NCI-H1930 (cell line): ENCODE results near the gene KIF5C.
"Not testable (repeated sequence)": the region's sequence is repeated elsewhere in the genome, so short reads cannot be mapped to it uniquely, and the experiment has no call there.

Source experiments
- DNase-seq, 2 experiments: peaks; one replicate each; lab custom pipeline; 2025; lab: John Stamatoyannopoulos, UW

KIF5C gene

DNA sequence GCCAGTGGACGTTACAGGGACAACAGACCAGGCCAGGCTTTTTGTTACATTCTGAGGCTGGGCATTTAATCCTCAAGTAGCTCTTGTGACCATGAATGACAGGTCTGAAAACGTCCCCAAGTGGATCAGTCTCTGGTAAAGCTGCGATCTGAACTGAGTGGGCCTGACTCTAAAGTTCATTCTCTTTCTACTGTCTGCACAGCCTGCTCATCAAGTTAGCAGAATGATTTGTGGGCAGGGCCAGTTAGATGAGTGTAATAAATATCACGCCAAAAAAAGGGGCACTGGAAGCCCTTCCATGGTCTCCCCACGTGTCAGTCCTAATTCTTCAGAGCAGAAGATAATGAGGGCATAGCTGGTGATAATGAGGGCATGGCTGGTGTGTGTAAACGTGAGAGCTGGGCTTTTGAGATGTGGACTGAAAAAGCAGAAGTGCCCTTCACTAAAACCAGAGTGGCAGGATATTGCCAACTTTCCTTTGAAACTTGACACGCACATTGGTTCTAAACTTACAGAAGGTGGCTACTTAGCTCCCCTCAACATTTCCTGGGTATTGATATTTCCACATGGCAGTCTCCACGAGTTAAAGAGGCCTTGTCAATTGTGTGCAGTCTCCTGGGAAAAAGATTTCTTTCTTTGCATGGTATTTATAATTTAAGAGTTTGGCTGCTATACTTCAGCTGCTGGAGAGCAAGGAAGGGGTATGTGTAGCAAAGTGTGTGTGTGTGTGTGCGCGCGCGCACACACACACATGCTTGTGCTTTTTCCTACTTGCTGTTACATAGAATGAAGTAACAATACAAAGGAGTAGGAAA is 90.8 kb downstream of the KIF5C start:
- no peak for DNase-seq

DNA sequence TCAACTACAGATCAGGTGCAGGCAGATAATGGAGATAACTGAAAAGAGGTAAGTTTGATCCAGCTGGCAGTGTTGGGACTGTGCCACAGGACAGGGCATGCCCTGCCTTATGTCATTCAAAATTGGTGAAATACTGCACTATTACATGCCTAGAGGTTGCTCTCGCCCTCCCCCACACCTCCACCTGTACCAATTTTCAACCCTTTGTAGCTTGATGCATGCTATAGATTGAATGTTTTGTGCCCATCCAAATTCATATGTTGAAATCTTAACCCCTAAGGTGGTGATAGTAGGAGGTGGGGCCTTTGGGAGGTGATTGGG is 91.4 kb downstream of the KIF5C start:
- DNase-seq = no peak

DNA sequence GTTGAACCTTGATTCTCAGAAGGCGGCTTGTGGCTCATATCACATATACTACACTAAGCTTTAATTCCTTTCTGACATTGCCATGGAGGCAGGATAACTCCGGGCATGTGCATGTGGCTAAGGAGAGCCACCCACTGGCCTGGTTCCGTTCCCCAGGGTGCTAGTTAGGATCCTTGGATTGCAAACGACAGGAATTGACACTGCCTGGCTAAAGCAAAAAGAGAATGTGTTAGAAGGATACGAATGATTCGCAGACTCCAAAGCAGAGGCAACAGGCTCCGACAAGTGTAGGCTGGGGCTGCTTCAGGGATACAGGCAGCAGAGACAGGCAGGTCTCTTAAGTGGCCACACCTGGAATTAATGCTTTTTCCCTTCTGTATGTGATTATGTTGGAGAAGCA is 92.0 kb downstream of the KIF5C start:
- DNase-seq = no peak

DNA sequence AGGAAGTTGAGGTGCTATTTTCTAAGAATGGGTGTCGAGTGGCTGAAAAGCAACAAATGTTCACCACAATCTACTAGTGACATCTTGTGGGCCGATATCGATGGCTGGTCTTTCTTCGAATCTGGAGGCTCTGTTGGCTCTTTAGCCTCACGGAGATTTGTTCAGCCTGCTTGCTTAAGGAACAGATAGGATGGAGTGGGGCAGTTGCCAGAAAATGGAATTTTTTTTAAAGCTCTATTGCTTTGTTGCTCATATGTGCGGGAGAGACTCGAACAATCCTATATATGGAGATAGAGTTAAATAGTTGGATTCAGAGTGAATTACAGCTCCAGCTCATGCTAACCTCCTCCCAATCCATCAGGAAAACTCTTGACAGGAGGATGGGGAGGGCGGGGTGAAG is 92.6 kb downstream of the KIF5C start:
- DNase-seq = no peak

DNA sequence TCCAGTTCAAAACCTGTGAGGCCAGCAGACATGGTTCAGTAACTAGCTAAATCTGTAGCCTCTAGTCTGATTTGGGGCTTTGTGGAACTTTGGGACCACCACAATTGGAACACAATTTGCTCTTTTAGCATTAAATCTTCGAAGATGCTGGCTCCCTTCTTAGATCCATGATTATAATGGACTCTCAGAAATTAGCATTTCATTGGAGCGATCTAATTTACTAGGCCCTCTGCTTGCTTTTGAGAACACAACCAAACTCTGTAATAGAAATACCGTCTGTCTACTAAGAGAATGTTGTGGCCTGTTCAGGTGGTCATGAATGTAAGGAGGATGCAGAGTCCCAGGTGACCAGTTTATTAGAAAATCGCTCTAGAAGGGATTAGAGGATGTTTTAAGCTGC is 93.3 kb downstream of the KIF5C start:
- no peak for DNase-seq

DNA sequence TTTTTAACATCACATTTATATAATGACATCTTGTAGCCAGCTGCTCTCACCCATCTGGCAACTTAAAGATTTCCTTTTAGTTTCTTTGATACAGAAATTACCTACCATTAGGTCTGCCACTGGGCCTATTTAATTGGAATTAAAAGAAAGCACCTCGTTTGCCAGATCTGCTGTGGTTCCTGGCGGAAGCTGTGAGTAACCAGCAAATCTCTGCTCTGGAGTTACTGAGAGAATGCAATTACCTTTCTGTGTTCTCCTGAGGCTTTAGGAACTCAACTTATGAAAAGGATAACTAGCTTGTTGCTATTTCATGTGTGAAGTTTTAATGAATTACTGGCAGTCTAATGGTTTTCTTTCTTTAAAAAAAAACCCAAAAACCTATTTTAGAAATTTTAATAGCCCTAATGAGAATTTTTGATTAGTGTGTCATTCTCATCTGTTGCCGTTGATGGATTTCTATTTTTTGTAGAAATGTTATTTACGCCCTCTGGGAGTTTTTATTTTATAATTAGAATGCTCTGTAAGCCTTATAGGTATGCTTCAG is 93.8 kb downstream of the KIF5C start:
- no peak for DNase-seq

DNA sequence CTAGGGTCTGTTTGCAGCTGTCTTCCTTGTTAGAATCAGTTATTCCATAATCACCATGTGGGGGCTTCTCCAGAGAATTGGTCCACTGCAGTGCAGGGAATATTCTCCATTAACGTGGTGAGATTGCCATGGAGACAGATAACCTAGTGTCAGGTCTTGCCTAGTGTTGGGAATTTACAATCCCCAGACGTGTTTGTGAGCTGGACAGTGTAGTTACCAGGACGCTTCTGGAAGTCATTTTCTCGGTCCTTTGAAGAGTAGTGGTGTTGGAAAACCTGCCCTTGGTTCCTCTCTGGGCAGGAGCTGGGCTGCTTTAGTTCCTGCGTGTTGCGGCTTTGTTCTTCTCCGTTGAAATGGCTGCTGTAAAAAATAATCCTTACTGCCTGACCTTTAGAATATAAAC is 94.6 kb downstream of the KIF5C start:
- no peak for DNase-seq

DNA sequence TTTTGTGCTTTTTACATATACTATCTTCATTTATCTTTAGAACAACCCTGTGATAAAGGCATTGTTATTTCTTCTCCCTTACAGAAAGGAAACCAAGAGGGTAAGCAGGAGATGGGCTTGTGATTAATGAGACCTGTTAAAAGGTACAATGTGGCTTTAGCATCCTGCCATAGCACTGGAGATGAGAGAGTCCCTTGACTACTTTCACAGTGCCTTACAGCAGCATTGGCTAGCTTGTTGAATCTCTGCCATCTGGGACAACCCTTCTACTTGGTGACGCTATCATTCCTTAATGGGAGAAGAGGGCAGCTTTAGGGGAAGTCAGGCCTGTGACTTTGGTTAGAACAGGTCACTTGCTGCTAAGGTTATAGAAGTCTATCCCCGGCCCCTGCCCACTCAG is 95.4 kb downstream of the KIF5C start:
- DNase-seq = no peak

DNA sequence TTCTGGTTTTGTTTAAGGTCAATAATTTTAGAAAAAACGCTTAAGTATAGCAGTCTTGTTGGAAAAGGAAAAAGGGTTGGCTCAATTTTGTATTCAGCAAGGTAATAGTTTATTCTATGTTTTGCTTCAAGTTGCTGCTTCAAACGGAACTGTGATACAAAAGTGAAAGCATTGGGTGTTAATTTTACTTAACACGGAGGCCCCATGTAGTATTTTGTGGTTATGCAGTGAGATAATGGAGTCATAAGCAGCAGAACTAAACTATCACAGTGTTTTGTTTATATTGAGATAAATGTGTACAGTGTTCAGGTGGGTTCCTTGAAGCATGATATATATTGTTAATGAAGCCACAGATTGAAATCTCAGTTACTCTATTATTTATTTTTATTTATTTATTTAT is 96.5 kb downstream of the KIF5C start:
- no peak for DNase-seq

DNA sequence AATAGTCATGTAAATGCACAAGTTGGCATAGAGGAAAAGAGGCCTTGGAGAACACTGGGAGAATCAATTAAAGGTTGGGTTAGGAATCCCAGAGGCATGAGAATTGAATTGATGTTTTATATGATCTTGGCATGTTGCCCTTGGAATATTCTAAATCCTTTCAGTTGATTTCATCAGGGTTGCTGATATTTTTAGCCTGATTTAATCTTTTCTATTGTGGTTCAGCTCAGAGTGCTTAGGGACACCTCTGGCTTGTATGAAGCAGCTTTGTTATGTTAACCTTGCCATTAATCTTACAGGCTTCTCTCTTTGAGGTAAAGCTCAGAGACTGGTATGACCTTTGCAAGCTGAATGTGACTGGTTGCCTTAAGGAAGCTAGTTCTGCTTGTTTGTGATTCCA is 99.1 kb downstream of the KIF5C start:
- no peak for DNase-seq

DNA sequence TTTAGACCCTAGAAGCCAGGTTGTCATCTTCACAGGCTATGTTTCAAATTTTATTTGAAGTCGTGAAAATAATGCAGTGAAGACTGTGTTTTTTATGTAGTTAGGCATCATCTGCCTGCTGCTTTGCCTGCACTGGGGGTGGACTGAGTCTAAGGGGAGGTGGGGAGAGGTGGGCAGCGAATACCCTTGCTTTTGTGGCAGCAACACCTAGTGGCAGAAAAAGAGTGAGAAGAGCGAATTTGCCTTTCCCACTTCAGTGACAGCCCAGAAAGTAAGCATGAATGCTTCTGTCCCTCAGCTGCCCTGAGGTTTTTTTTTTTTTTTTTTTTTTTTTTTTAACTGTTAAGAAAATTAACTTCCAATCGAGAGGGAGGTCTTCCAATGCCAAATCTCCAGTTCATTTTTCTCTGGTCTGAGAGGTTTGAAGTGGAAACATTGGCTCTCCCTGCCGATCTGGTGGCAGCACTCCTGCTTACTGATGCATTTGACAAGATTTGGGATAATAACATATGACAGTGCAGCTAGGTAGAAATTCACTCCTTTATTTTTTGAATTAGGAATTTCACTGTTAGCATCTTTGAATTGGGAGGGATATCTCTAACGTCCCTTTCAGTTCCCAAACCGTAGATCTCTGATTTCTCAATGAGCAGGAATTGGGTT is 103.1 kb downstream of the KIF5C start:
- DNase-seq = no peak

DNA sequence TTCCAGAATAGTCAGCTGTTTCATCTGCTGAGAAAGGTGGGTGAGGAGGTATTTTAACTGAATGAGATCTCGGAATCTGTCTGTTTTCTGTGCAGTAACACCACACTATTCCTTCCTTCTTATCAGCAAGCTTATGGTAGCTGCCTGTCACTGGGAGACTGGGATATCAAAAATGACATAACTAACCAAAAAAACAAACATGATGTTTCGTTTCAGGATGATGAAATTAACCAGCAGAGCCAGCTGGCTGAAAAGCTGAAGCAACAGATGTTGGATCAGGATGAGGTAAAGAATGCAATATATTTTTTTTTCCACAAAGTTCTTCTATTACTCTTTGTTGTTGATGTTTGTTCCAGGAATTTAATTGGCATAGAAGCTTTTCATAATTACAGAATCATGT is 103.7 kb downstream of the KIF5C start:
- no peak for DNase-seq

DNA sequence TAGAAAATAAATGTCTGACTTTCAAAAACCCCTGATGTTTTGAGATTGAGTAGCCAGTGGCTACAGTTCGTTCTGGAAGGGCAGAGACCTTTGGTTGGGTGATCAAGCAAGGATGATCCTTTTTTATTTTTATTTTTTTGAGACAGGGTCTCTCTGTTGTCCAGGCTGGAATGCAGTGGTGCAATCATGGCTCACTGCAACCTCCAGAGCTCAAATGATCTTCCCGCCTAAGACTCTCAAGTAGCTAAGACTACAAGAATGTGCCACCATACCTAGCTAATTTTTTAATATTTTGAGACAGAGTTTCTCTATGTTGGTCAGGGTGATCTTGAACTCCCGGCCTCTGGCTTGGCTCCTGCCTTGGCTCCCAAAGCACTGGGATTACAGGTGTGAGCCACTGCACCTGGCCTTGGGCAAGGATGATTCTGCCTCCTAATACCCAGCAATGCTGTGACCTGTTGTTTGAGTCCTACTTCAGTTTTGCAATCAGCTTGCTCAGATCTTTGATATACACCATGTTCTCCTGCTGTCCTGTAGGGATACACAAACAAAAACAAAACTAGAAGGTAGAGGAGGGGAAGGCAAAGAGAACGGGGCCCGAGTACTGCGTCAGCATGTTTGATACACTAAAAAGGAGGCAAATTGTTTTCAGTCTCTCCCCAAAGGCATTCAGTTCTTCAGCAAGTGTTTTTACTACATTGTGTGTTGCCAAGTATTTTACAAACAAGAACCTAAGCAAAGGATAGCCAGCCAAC is 104.3 kb downstream of the KIF5C start:
- no peak for DNase-seq

DNA sequence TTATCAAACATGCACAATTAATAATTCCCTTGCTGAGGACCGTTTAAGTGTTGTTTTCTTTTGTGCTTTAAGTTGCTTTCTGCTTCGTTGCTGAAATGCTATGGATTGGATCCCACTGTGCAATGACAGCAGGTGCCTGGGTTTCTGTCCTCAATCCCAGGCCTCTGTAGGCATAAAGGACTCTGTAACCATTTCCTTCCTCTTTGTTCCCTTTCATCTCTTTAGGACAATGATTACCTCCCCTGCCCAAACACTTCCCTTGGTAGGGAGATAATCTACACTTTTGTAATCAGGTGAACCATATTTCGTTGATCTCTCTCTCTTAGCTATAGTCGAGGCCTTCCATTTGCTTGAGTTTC is 104.9 kb downstream of the KIF5C start:
- DNase-seq = no peak

DNA sequence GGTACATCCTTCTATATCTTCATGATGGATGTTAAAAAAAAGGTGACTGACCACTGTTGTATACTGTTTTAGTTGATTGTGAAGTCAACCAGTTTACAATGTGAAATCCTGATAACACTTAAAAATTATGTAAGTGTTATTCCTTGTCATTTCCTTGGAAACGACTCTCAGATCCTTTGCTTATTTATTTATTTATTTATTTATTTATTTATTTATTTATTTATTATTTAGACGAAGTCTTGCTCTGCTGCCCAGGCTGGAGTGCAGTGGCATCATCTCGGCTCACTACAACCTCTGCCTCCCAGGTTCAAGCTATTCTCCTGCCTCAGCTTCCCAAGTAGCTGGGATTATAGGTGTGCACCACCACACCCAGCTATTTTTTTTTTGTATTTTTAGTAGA is 105.5 kb downstream of the KIF5C start:
- DNase-seq = not testable (repeated sequence)

DNA sequence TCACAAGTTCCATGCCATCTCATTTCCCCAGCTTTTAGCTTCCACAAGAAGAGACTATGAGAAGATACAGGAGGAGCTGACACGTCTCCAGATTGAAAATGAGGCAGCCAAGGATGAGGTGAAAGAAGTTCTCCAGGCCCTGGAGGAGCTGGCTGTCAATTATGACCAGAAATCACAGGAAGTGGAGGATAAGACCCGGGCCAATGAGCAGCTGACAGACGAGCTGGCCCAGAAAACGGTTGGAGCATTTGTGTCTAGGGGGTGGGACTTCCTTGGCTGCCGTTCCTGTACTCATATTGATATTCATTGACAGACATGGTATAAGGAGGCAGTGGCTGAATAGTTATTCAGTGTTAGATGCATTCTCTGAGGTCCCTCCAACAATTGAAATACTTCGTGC is 106.3 kb downstream of the KIF5C start:
- DNase-seq = no peak

DNA sequence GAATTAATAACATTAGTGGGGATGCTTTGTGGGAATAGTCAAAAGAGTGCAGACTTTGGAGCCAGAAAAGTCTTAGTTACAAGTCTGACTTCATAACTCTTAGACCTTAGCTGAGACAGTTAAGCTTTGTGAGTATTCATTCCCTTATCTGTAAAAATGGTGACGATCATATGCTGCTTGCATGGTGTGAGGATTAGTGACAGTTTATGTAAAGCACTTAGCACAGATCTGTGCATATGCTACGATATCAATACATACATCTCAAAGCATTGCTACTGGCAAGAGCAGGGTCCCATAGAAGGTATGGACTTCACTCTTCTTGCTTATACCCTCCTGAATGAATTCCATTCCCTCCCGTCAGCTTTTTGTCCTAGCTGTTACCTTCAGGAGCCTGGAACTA is 106.8 kb downstream of the KIF5C start:
- no peak for DNase-seq

DNA sequence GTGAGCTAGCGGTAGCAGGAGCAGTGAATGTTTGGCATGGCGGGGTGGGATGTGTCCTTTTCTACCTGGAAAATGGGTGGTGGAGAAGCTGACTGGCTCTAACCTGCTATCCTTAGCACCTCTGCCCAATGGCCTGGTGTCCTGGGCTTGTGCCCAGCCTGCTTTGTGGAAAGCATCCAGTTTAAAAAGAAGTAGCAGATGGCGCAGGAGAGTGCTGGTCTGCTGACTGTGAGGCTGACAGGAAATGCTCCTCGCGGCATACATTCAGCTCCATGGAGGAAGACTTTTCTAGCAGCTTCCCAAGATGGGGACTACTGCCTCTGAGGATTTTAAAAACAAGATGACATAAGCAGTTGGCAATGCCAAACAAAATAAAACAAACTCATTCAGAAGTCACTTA is 107.3 kb downstream of the KIF5C start:
- DNase-seq = no peak

DNA sequence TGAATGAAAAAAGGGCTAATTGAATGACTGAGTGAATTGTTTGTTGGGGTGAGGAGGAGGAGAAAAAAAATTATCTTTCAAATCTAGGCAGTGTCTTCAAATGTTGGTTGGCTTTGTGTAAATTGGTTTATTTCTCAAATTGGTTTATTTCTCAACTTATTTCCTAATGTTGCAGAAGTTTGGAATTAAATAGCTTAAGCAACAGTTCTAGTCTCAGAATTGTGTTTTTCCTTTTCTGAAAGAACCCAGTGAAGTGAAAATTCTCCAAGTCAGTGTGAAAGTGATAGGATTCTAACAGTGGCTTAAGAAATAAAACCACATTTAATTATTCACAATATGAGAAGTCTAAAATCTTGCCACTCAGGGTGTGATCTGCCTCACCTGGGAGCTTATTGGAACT is 108.9 kb downstream of the KIF5C start:
- DNase-seq = no peak

DNA sequence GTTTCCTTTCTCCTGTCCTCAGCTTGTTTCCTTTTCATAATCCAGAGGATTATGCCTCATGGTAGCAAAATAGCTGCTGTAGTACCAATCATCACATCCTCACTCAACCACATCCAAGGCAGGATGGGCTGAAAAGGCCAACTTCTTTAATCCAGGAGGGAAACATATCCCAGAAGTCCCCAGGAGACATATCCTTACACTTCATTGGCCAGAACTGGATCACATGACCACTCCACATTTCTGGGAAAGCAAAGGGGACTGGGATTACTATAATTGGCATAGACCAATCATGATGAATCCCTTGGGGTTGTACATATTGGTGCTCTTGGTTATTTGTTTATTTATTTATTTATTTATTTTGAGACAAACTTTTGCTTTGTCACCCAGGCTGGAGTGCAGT is 109.4 kb downstream of the KIF5C start:
- no peak for DNase-seq

DNA sequence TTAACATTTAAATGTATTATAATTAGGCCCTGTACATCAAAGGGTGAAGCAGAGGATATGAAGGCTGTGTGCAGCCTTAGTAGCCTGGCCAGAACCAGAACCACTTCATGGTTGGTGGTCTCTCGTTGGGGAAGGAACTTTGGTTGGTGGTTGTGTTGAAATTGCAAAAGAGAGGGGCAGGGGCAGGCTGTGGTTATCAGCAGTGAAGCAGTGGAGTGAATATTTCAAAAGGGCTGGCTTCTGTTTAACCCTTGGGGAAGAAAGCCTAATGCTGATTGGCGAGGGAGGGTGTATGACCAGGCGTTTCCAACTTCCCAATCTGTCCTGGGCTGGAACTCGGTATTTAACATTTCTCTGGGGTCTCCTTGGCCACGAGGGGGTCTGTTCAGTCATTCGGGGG is 112.3 kb downstream of the KIF5C start:
- DNase-seq = no peak

DNA sequence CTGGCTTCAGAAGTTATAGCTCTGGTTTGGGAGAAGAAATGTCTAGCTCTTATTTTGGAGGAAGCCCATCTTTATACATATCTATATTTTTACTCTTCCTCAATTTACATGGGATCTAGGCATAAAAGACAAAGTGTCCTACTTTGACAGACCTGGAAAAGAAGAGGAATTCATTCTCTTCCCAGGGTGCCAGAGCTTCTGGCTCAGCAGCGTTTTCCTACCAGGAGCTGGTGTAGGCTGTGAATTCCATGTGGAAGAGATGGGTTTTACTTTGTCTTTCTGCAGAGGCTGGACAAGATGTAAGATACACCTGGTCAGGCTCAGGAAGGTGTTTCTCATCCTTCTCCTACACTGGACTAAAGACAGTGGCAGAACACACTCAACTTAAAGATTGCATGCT is 113.3 kb downstream of the KIF5C start:
- DNase-seq = no peak

DNA sequence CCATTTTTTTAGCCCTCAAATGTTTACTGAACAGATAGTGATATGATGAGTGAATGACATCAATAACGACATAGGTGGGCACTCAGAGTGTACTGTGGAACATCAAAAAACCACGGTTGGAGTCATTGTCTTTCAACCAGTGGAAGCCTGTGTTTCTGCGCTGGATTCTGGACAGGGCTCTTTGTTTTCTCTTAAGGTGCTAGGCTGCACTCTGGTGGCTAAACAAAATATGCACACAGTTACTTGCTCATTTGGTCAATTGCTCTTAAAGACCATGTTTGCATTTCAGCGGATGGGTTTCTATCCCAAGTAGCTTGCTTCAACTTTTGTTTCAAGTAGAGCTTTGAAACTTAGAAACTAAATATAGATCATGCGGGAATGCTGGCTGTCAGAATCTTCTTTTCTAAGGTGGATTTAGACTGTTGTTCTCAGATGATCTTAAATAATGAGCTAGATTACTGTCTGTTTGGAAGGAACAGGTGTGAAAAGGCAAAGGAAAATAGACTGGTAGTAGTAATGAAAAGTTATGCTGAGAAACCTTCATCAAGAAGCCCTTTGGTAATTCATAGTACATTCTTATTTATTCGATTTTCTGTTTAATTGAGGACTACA is 115.0 kb downstream of the KIF5C start:
- DNase-seq = peak in 1 of 2 experiments; percentile 23
